H1 (cell line): ENCODE data around the gene SCN10A. TPM values are rescaled to one million over a fixed set of nuclear protein-coding genes. Genes with fewer than 3 reads are reported as not detected.

Source experiments
- CTCF ChIA-PET: fragments of 300-600 bp; sonication (Branson Sonifier 250); formaldehyde crosslinking; loops from one replicate; lab custom pipeline; 2021; ENCODE audit not compliant: partially characterized antibody; lab: Charles Lee
- POLR2A ChIA-PET: fragments of 300-600 bp; sonication (Branson Sonifier 250); formaldehyde crosslinking; loops from one replicate; lab custom pipeline; 2021; ENCODE audit warnings: inconsistent platforms; ENCODE audit not compliant: partially characterized antibody; lab: Charles Lee
- DNase-seq, 2 experiments: peaks; one replicate each; pipeline versions ENCODE4 v3.0.0 to v3.0.0-alpha.2; 2010 to 2022; ENCODE audit warnings: low spot score in 2 of 2, low read depth in 1 of 2, mixed read lengths in 1 of 2
- FAIRE-seq: peaks from 2 replicates; lab custom pipeline; 2011; peaks lifted over from hg19 to GRCh38; lab: Jason Lieb, UNC
- H2AFZ ChIP-seq: 2 replicates; pipeline ENCODE4 v1.8.1; 2012; ENCODE audit warnings: low read length, inconsistent platforms
- H2AK5ac ChIP-seq: 2 replicates; pipeline ENCODE4 v1.6.1; 2013; ENCODE audit warnings: low read depth, low read length
- H2BK120ac ChIP-seq: replicated peaks from 2 replicates; pipeline ENCODE3; 2013; ENCODE audit warnings: low read depth, low read length, inconsistent platforms
- H2BK12ac ChIP-seq: 2 replicates; pipeline ENCODE4 v1.6.1; 2013; ENCODE audit warnings: low read depth, low read length
- H2BK15ac ChIP-seq: 2 replicates; pipeline ENCODE4 v1.6.1; 2013; ENCODE audit warnings: low read length
- H2BK20ac ChIP-seq: 2 replicates; pipeline ENCODE4 v1.6.1; 2013; ENCODE audit warnings: low read length
- H2BK5ac ChIP-seq: 2 replicates; pipeline ENCODE4 v1.6.1; 2013; ENCODE audit warnings: low read depth, low read length
- H3K14ac ChIP-seq: 2 replicates; pipeline ENCODE4 v1.6.1; 2013; ENCODE audit warnings: inconsistent platforms; ENCODE audit not compliant: insufficient read length
- H3K18ac ChIP-seq: 2 replicates; pipeline ENCODE4 v1.6.1; 2013; ENCODE audit warnings: low read length; ENCODE audit errors: extremely low read depth
- H3K23ac ChIP-seq: 2 replicates; pipeline ENCODE4 v1.6.1; 2013; ENCODE audit warnings: inconsistent platforms; ENCODE audit not compliant: insufficient read length
- H3K23me2 ChIP-seq: 2 replicates; pipeline ENCODE4 v1.6.1; 2013; ENCODE audit warnings: low read depth, low read length
- H3K27ac ChIP-seq: 2 replicates; pipeline ENCODE4 v1.6.1; 2011; ENCODE audit warnings: low read depth, low read length, inconsistent platforms
- H3K27me3 ChIP-seq, 4 experiments: replicated peaks in 1 of 4; 1 replicate in 1 of 4; 2 replicates in 3 of 4; pipeline versions ENCODE4 v1.6.1 to v1.8.1; 2011 to 2013; ENCODE audit warnings: low read length in 3 of 4, mild to moderate bottlenecking in 3 of 4, inconsistent platforms in 2 of 4, mixed read lengths in 2 of 4, moderate library complexity in 1 of 4; ENCODE audit not compliant: control insufficient read depth in 3 of 4, insufficient read depth in 3 of 4; ENCODE audit errors: extremely low read depth in 1 of 4
- H3K36me3 ChIP-seq, 4 experiments: 2 replicates each; pipeline versions ENCODE4 v1.6.1 to v1.8.1; 2011 to 2013; ENCODE audit warnings: mild to moderate bottlenecking in 4 of 4, low read length in 3 of 4, moderate library complexity in 2 of 4, control low read depth in 1 of 4, inconsistent platforms in 1 of 4; ENCODE audit not compliant: insufficient read depth in 4 of 4, control insufficient read depth in 2 of 4
- H3K4ac ChIP-seq: replicated peaks from 2 replicates; pipeline ENCODE3; 2013; ENCODE audit warnings: low read length, low read depth, mixed read lengths, inconsistent platforms; ENCODE audit not compliant: insufficient read length
- H3K4me1 ChIP-seq, 4 experiments: replicated peaks in 1 of 4; 1 replicate in 1 of 4; 2 replicates in 3 of 4; pipeline versions ENCODE4 v1.6.1 to v1.8.1; 2011 to 2013; ENCODE audit warnings: low read length in 3 of 4, inconsistent platforms in 2 of 4, mixed read lengths in 1 of 4; ENCODE audit not compliant: insufficient read depth in 4 of 4, control insufficient read depth in 3 of 4
- H3K4me2 ChIP-seq, 2 experiments: 2 replicates each; pipeline versions ENCODE4 v1.6.1 to v1.8.1; 2011 to 2013; ENCODE audit warnings: low read depth in 2 of 2, low read length in 2 of 2, control low read depth in 1 of 2, inconsistent platforms in 1 of 2, mild to moderate bottlenecking in 1 of 2; ENCODE audit not compliant: insufficient read depth in 1 of 2
- H3K4me3 ChIP-seq, 4 experiments: fragments of 200-600, 300-600 bp in 1 of 4; sonication (generic), shearing (Covaris generic), sonication (Bioruptor Twin) in 1 of 4; 2 replicates each; pipeline versions ENCODE4 v1.5.1 to v1.8.1; 2011 to 2016; ENCODE audit warnings: low read length in 4 of 4, low read depth in 3 of 4, control low read depth in 2 of 4, inconsistent platforms in 2 of 4, mild to moderate bottlenecking in 2 of 4, mixed read lengths in 1 of 4, moderate library complexity in 1 of 4; ENCODE audit not compliant: insufficient read depth in 2 of 4; ENCODE audit errors: extremely low read depth in 1 of 4
- H3K56ac ChIP-seq: replicated peaks from 2 replicates; pipeline ENCODE3; 2013; ENCODE audit warnings: low read depth, mild to moderate bottlenecking, mixed read lengths, low read length, inconsistent platforms; ENCODE audit not compliant: insufficient read length
- H3K79me1 ChIP-seq: 2 replicates; pipeline ENCODE4 v1.6.1; 2013; ENCODE audit warnings: low read depth, low read length, control low read depth
- H3K79me2 ChIP-seq, 2 experiments: 2 replicates each; pipeline versions ENCODE4 v1.6.1 to v1.8.1; 2012 to 2013; ENCODE audit warnings: low read length in 2 of 2, mild to moderate bottlenecking in 2 of 2, inconsistent platforms in 1 of 2; ENCODE audit not compliant: insufficient read depth in 2 of 2, control insufficient read depth in 1 of 2
- H3K9ac ChIP-seq, 4 experiments: replicated peaks in 1 of 4; 1 replicate in 1 of 4; 2 replicates in 3 of 4; pipeline versions ENCODE4 v1.6.1 to v1.8.1; 2011 to 2013; ENCODE audit warnings: low read depth in 3 of 4, low read length in 3 of 4, control low read depth in 2 of 4, mild to moderate bottlenecking in 2 of 4, moderate library complexity in 2 of 4, inconsistent platforms in 1 of 4; ENCODE audit errors: extremely low read depth in 1 of 4
- H3K9me3 ChIP-seq, 2 experiments: 2 replicates each; pipeline versions ENCODE4 v1.6.1 to v1.8.1; 2012 to 2013; ENCODE audit warnings: mild to moderate bottlenecking in 2 of 2, moderate library complexity in 2 of 2, control low read depth in 1 of 2, inconsistent platforms in 1 of 2, low read depth in 1 of 2, low read length in 1 of 2, mixed read lengths in 1 of 2; ENCODE audit not compliant: insufficient read depth in 2 of 2
- H4K20me1 ChIP-seq, 2 experiments: replicated peaks in 1 of 2; 2 replicates each; pipeline versions ENCODE3 to v1.8.1; 2011 to 2013; ENCODE audit warnings: inconsistent platforms in 2 of 2, low read length in 2 of 2, mild to moderate bottlenecking in 1 of 2; ENCODE audit not compliant: insufficient read depth in 2 of 2, control insufficient read depth in 1 of 2
- H4K5ac ChIP-seq: 2 replicates; pipeline ENCODE4 v1.6.1; 2013; ENCODE audit warnings: low read length, low read depth, mixed read lengths, inconsistent platforms; ENCODE audit not compliant: insufficient read length
- H4K8ac ChIP-seq: 2 replicates; pipeline ENCODE4 v1.8.0; 2013; ENCODE audit warnings: mild to moderate bottlenecking, moderate library complexity, low read length, inconsistent platforms; ENCODE audit not compliant: insufficient read depth; ENCODE audit errors: extremely low read depth
- H4K91ac ChIP-seq: replicated peaks from 2 replicates; pipeline ENCODE3; 2013; ENCODE audit warnings: low read length, mixed read lengths, inconsistent platforms; ENCODE audit not compliant: insufficient read length
- BRCA1 ChIP-seq: IDR thresholded peaks from 2 replicates; pipeline ENCODE4 v1.6.1; 2012; ENCODE audit warnings: low read depth, low read length, improper control_type of control experiment
- CREB1 ChIP-seq: IDR thresholded peaks from 2 replicates; pipeline ENCODE4 v1.6.1; 2012; ENCODE audit warnings: inconsistent platforms
- CTBP2 ChIP-seq: IDR thresholded peaks from 2 replicates; pipeline ENCODE4 v1.7.0; 2011; ENCODE audit warnings: borderline replicate concordance, mild to moderate bottlenecking, moderate library complexity, mixed read lengths, low read length; ENCODE audit not compliant: insufficient read depth, insufficient read length
- EP300 ChIP-seq, 2 experiments: IDR thresholded peaks; 1 replicate in 1 of 2; 2 replicates in 1 of 2; pipeline ENCODE4 v1.6.1; 2011 to 2012; ENCODE audit warnings: low read depth in 2 of 2, low read length in 2 of 2, mild to moderate bottlenecking in 2 of 2, borderline replicate concordance in 1 of 2, inconsistent platforms in 1 of 2, moderate library complexity in 1 of 2
- GABPA ChIP-seq: IDR thresholded peaks from 2 replicates; pipeline ENCODE4 v1.6.1; 2011; ENCODE audit warnings: mild to moderate bottlenecking, low read length, moderate library complexity, borderline replicate concordance; ENCODE audit not compliant: insufficient read depth
- HDAC2 ChIP-seq, 2 experiments: fragments of 300-600 bp in 1 of 2; sonication (generic) in 1 of 2; IDR thresholded peaks; 2 replicates each; pipeline ENCODE4 v1.6.1; 2011 to 2012; ENCODE audit warnings: low read depth in 2 of 2, low read length in 2 of 2, mild to moderate bottlenecking in 2 of 2, moderate library complexity in 2 of 2, borderline replicate concordance in 1 of 2, inconsistent platforms in 1 of 2
- RBBP5 ChIP-seq: IDR thresholded peaks from 2 replicates; pipeline ENCODE4 v1.7.1; 2012; ENCODE audit warnings: low read depth, mild to moderate bottlenecking, inconsistent platforms, low read length, moderate library complexity, borderline replicate concordance
- RNF2 ChIP-seq: fragments of 200-900, 300-1000 bp; sonication (generic); IDR thresholded peaks from 2 replicates; pipeline ENCODE4 v1.7.1; 2016; ENCODE audit warnings: borderline replicate concordance, low read depth, mild to moderate bottlenecking, antibody characterized with exemption, low read length; ENCODE audit not compliant: poor library complexity, severe bottlenecking; ENCODE audit errors: missing control alignments
- RXRA ChIP-seq: IDR thresholded peaks from 2 replicates; pipeline ENCODE4 v1.6.1; 2011; ENCODE audit warnings: low read depth, mild to moderate bottlenecking, low read length, moderate library complexity; ENCODE audit not compliant: insufficient read depth
- SIN3A ChIP-seq, 2 experiments: IDR thresholded peaks in 1 of 2; conservative IDR thresholded peaks in 1 of 2; 2 replicates each; pipeline ENCODE4 v1.6.1; 2011 to 2012; ENCODE audit warnings: low read length in 2 of 2, improper control_type of control experiment in 1 of 2, low read depth in 1 of 2, mild to moderate bottlenecking in 1 of 2
- SIX5 ChIP-seq: IDR thresholded peaks from 2 replicates; pipeline ENCODE4 v1.6.1; 2011; ENCODE audit warnings: mild to moderate bottlenecking, low read depth, low read length
- SRF ChIP-seq: IDR thresholded peaks from 2 replicates; pipeline ENCODE4 v1.6.1; 2011; ENCODE audit warnings: mild to moderate bottlenecking, low read depth, low read length, moderate library complexity
- TAF1 ChIP-seq: IDR thresholded peaks from 2 replicates; pipeline ENCODE4 v1.6.1; 2011; ENCODE audit warnings: mild to moderate bottlenecking, low read depth, low read length
- WGBS, 2 experiments: shearing (Covaris generic) in 1 of 2; methylation state at CpG; one replicate each; pipeline versions ENCODE4 v1.1.6 to v1.1.7; 2013 to 2015; ENCODE audit warnings: low lambda C conversion rate in 2 of 2, mixed read lengths in 2 of 2, inconsistent platforms in 1 of 2, low coverage in 1 of 2, missing lambda C conversion rate in 1 of 2; ENCODE audit not compliant: insufficient replicate concordance in 2 of 2, insufficient coverage in 1 of 2, insufficient read length in 1 of 2; ENCODE audit errors: extremely low coverage in 1 of 2, missing lambda C conversion rate in 1 of 2; 5-methylcytosine and 5-hydroxymethylcytosine counted together
- polyA plus RNA-seq, 7 experiments: library from polyadenylated mRNA; depleted of rRNA in 3 of 7; stranded (reverse) in 5 of 7; unstranded in 2 of 7; fragments of >200 nt in 5 of 7; fragments of 200-250 nt in 2 of 7; gene quantifications; 1 replicate in 5 of 7; 2 replicates in 1 of 7; 4 replicates in 1 of 7; pipeline versions ENCODE4 v1.2.1 to v1.2.3, GENCODE V29; 2011 to 2013; ENCODE audit warnings: missing spikeins in 2 of 7, mixed read lengths in 2 of 7
- total RNA-seq: library from RNA; stranded (reverse); fragmentation: NEBNext Ultra II Directional; extraction: Animal tissue kit (Norgen Biotek cat#: 25700); gene quantifications from 2 replicates; pipeline ENCODE4 v1.2.1, GENCODE V29; 2021

SCN10A gene
- total and polyA plus RNA-seq, 2 of the 8 experiments (the other 6 are each of a cell fraction or from before 2014, with no cell fraction given) = not detected

GRCh38 chr3:38742550-38742949 is 73.5 kb downstream of the SCN10A start:
- ChIA-PET CTCF (interaction anchor here (0.6 to 1.7 kb wide), 7 partner anchors 10 to 396 kb away, joined by 3 to 5 read pairs (median 3); partner anchors contain the start of gene XYLB), POLR2A (no interaction called here)
- no peak for FAIRE-seq
- no peak for TF ChIP-seq BRCA1
- TF ChIP-seq SRF = no peak
- TF ChIP-seq SIX5 = no peak
- no peak for TF ChIP-seq RBBP5
- no peak for TF ChIP-seq GABPA
- no peak for TF ChIP-seq RXRA
- no peak for TF ChIP-seq RNF2
- TF ChIP-seq CREB1 = no peak
- no peak for TF ChIP-seq EP300 (IDR thresholded peaks at IDR 0.05; ENCODE audit: borderline replicate concordance in 1 of 2, low read depth in 2 of 2, low read length in 2 of 2)
- no peak for TF ChIP-seq HDAC2 (IDR thresholded peaks at IDR 0.05; ENCODE audit: borderline replicate concordance in 1 of 2, low read depth in 2 of 2, low read length in 2 of 2)
- no peak for TF ChIP-seq SIN3A (conservative IDR thresholded peaks at IDR 0.05 in 1 of 2, IDR thresholded peaks at IDR 0.05 in 1 of 2; ENCODE audit: low read depth in 1 of 2, low read length in 2 of 2)
- TF ChIP-seq CTBP2 = no peak
- TF ChIP-seq TAF1 = no peak

More at GRCh38 chr3:38742550-38742949, 73.5 kb downstream of the SCN10A start:
- DNase-seq = no peak
- Histone ChIP-seq H2BK20ac (no peak overlapping the region), H2BK120ac (no peak overlapping the region), H2BK5ac (no peak overlapping the region), H4K8ac (no peak overlapping the region), H4K5ac (no peak overlapping the region), H2AK5ac (no peak overlapping the region), H3K79me1 (no peaks in the 10 kb centered on the region), H3K9ac (no peak overlapping the region), H2BK15ac (no peak overlapping the region), H4K91ac (no peak overlapping the region), H2BK12ac (no peak overlapping the region), H3K23me2 (no peaks in the 10 kb centered on the region), H3K79me2 (no peaks in the 10 kb centered on the region), H3K4ac (no peak overlapping the region), H3K4me1 (peaks cover 0 to 3% (median 0%) of the 10 kb centered on the region in 4 experiments; a peak in 1 of 7 replicates), H2AFZ (no peak overlapping the region), H3K4me2 (no peak overlapping the region), H3K18ac (no peak overlapping the region), H4K20me1 (no peaks in the 10 kb centered on the region), H3K23ac (no peak overlapping the region), H3K4me3 (no peak overlapping the region), H3K36me3 (no peaks in the 10 kb centered on the region), H3K14ac (no peak overlapping the region), H3K27me3 (no peaks in the 10 kb centered on the region), H3K9me3 (no peaks in the 10 kb centered on the region), H3K56ac (no peak overlapping the region), H3K27ac (no peak overlapping the region)
- WGBS, 2 experiments = 88% methylated on average over 1 of the region's 1 CpG; no CpG with 5 or more reads in 1 of the 2 experiments
